ENCODE data around the gene TLR3.
A peak's percentile ranks its signal among the peaks of the same experiment; 100 is the strongest.

Gene TLR3

GRCh38 chr4:186068581-186069348 lies at the start of gene TLR3:
TLR3 (plus strand) TSS chr4:186069156; CDS start chr4:186076620, 7,464 bp downstream.
- peaks cover 8% of the 10 kb centered on the region for H3K4me1 ChIP-seq (ENCODE audit: control insufficient read depth, low read depth, low read length)
- H3K9me3 ChIP-seq (ENCODE audit: control insufficient read depth, low read depth, low read length), result no peaks in the 10 kb centered on the region
- no peaks in the 10 kb centered on the region for H3K27me3 ChIP-seq (ENCODE audit: control insufficient read depth, insufficient read depth, low read length)
- no peak within 1 kb of the TSS for H3K27ac ChIP-seq (ENCODE audit: low read length)
- no peak within 1 kb of the TSS for H3K4me3 ChIP-seq (ENCODE audit: low read length)
- no peak within 1 kb of the TSS for H3K9ac ChIP-seq (ENCODE audit: low read length)
- H3K36me3 ChIP-seq (ENCODE audit: control insufficient read depth, low read depth, low read length), result no peaks in the 10 kb centered on the region

- Histone ChIP-seq H3K36me3 (ENCODE audit: control insufficient read depth, low read depth, low read length) (no peaks in the 10 kb centered on the region), H3K9ac (ENCODE audit: low read length) (no peak overlapping the region), H3K4me1 (ENCODE audit: control insufficient read depth, low read depth, low read length) (peaks cover 8% of the 10 kb centered on the region), H3K9me3 (ENCODE audit: control insufficient read depth, low read depth, low read length) (no peaks in the 10 kb centered on the region), H3K27me3 (ENCODE audit: control insufficient read depth, insufficient read depth, low read length) (no peaks in the 10 kb centered on the region), H3K27ac (ENCODE audit: low read length) (no peak overlapping the region), H3K4me3 (ENCODE audit: low read length) (no peak overlapping the region)
Observed at GRCh38 chr4:186019269-186019668, 49.7 kb upstream of the TLR3 start.

- Histone ChIP-seq H3K36me3 (ENCODE audit: control insufficient read depth, low read depth, low read length) (no peaks in the 10 kb centered on the region), H3K27ac (ENCODE audit: low read length) (no peak overlapping the region), H3K4me3 (ENCODE audit: low read length) (no peak overlapping the region), H3K27me3 (ENCODE audit: control insufficient read depth, insufficient read depth, low read length) (no peaks in the 10 kb centered on the region), H3K9me3 (ENCODE audit: control insufficient read depth, low read depth, low read length) (no peaks in the 10 kb centered on the region), H3K4me1 (ENCODE audit: control insufficient read depth, low read depth, low read length) (peaks cover 13% of the 10 kb centered on the region), H3K9ac (ENCODE audit: low read length) (no peak overlapping the region)
Observed at GRCh38 chr4:186020106-186020792, 48.7 kb upstream of the TLR3 start.

GRCh38 chr4:186020793-186021407 lies 48.1 kb upstream of the TLR3 start:
- H3K36me3 ChIP-seq (ENCODE audit: control insufficient read depth, low read depth, low read length), result no peaks in the 10 kb centered on the region
- H3K9ac ChIP-seq (ENCODE audit: low read length), result no peak overlapping the region
- no peaks in the 10 kb centered on the region for H3K27me3 ChIP-seq (ENCODE audit: control insufficient read depth, insufficient read depth, low read length)
- no peak overlapping the region for H3K27ac ChIP-seq (ENCODE audit: low read length)
- H3K4me3 ChIP-seq (ENCODE audit: low read length), result no peak overlapping the region
- H3K4me1 ChIP-seq (ENCODE audit: control insufficient read depth, low read depth, low read length), result peaks cover 14% of the 10 kb centered on the region
- H3K9me3 ChIP-seq (ENCODE audit: control insufficient read depth, low read depth, low read length), result no peaks in the 10 kb centered on the region

GRCh38 chr4:186021461-186022167 lies 47.3 kb upstream of the TLR3 start:
- Histone ChIP-seq H3K9ac (ENCODE audit: low read length) (no peak overlapping the region), H3K9me3 (ENCODE audit: control insufficient read depth, low read depth, low read length) (no peaks in the 10 kb centered on the region), H3K36me3 (ENCODE audit: control insufficient read depth, low read depth, low read length) (no peaks in the 10 kb centered on the region), H3K4me1 (ENCODE audit: control insufficient read depth, low read depth, low read length) (peaks cover 14% of the 10 kb centered on the region), H3K27me3 (ENCODE audit: control insufficient read depth, insufficient read depth, low read length) (no peaks in the 10 kb centered on the region), H3K4me3 (ENCODE audit: low read length) (no peak overlapping the region), H3K27ac (ENCODE audit: low read length) (no peak overlapping the region)

- Histone ChIP-seq H3K9ac (ENCODE audit: low read length) (no peak overlapping the region), H3K4me1 (ENCODE audit: control insufficient read depth, low read depth, low read length) (peaks cover 14% of the 10 kb centered on the region), H3K4me3 (ENCODE audit: low read length) (no peak overlapping the region), H3K27me3 (ENCODE audit: control insufficient read depth, insufficient read depth, low read length) (no peaks in the 10 kb centered on the region), H3K27ac (ENCODE audit: low read length) (no peak overlapping the region), H3K36me3 (ENCODE audit: control insufficient read depth, low read depth, low read length) (no peaks in the 10 kb centered on the region), H3K9me3 (ENCODE audit: control insufficient read depth, low read depth, low read length) (peaks cover 5% of the 10 kb centered on the region)
Observed at GRCh38 chr4:186023975-186024374, 45.0 kb upstream of the TLR3 start.

- Histone ChIP-seq H3K4me1 (ENCODE audit: control insufficient read depth, low read depth, low read length) (peaks cover 23% of the 10 kb centered on the region), H3K27ac (ENCODE audit: low read length) (no peak overlapping the region), H3K4me3 (ENCODE audit: low read length) (no peak overlapping the region), H3K36me3 (ENCODE audit: control insufficient read depth, low read depth, low read length) (no peaks in the 10 kb centered on the region), H3K9ac (ENCODE audit: low read length) (no peak overlapping the region), H3K27me3 (ENCODE audit: control insufficient read depth, insufficient read depth, low read length) (no peaks in the 10 kb centered on the region), H3K9me3 (ENCODE audit: control insufficient read depth, low read depth, low read length) (peaks cover 5% of the 10 kb centered on the region)
Observed at GRCh38 chr4:186024637-186025407, 44.1 kb upstream of the TLR3 start.

- H3K36me3 ChIP-seq (ENCODE audit: control insufficient read depth, low read depth, low read length), result no peaks in the 10 kb centered on the region
- no peaks in the 10 kb centered on the region for H3K27me3 ChIP-seq (ENCODE audit: control insufficient read depth, insufficient read depth, low read length)
- no peak overlapping the region for H3K9ac ChIP-seq (ENCODE audit: low read length)
- H3K4me1 ChIP-seq (ENCODE audit: control insufficient read depth, low read depth, low read length), result peaks cover 28% of the 10 kb centered on the region
- H3K27ac ChIP-seq (ENCODE audit: low read length), result no peak overlapping the region
- no peak overlapping the region for H3K4me3 ChIP-seq (ENCODE audit: low read length)
- peaks cover 5% of the 10 kb centered on the region for H3K9me3 ChIP-seq (ENCODE audit: control insufficient read depth, low read depth, low read length)
Observed at GRCh38 chr4:186025408-186025690, 43.6 kb upstream of the TLR3 start.

- H3K27me3 ChIP-seq (ENCODE audit: control insufficient read depth, insufficient read depth, low read length), result no peaks in the 10 kb centered on the region
- H3K9ac ChIP-seq (ENCODE audit: low read length), result no peak overlapping the region
- peaks cover 5% of the 10 kb centered on the region for H3K9me3 ChIP-seq (ENCODE audit: control insufficient read depth, low read depth, low read length)
- no peak overlapping the region for H3K4me3 ChIP-seq (ENCODE audit: low read length)
- no peak overlapping the region for H3K27ac ChIP-seq (ENCODE audit: low read length)
- H3K4me1 ChIP-seq (ENCODE audit: control insufficient read depth, low read depth, low read length), result peaks cover 46% of the 10 kb centered on the region
- no peaks in the 10 kb centered on the region for H3K36me3 ChIP-seq (ENCODE audit: control insufficient read depth, low read depth, low read length)
Observed at GRCh38 chr4:186027405-186027804, 41.6 kb upstream of the TLR3 start.

- Histone ChIP-seq H3K27ac (ENCODE audit: low read length) (peak overlapping the region; percentile 19), H3K9ac (ENCODE audit: low read length) (peak overlapping the region; percentile 24), H3K9me3 (ENCODE audit: control insufficient read depth, low read depth, low read length) (peaks cover 8% of the 10 kb centered on the region), H3K4me3 (ENCODE audit: low read length) (peak overlapping the region; percentile 21), H3K27me3 (ENCODE audit: control insufficient read depth, insufficient read depth, low read length) (no peaks in the 10 kb centered on the region), H3K36me3 (ENCODE audit: control insufficient read depth, low read depth, low read length) (no peaks in the 10 kb centered on the region), H3K4me1 (ENCODE audit: control insufficient read depth, low read depth, low read length) (peaks cover 46% of the 10 kb centered on the region)
Observed at GRCh38 chr4:186029571-186030398, 39.2 kb upstream of the TLR3 start.
